Measurements from ENCODE around the gene ATG5.
A peak's percentile ranks its signal among the peaks of the same experiment; 100 is the strongest.
"Not testable (repeated sequence)": the region's sequence is repeated elsewhere in the genome, so short reads cannot be mapped to it uniquely, and the experiment has no call there.

ATG5 gene

GRCh38 chr6:106256201-106256968 lies 69.2 kb downstream of the ATG5 start:
- peak; percentile 27 for DNase-seq

GRCh38 chr6:106255306-106255705 lies 70.3 kb downstream of the ATG5 start:
- DNase-seq: no peak

- DNase-seq: no peak
Observed at GRCh38 chr6:106254636-106255035, 70.9 kb downstream of the ATG5 start.

GRCh38 chr6:106253731-106254130 lies 71.8 kb downstream of the ATG5 start:
- no peak for DNase-seq

- DNase-seq: no peak
Observed at GRCh38 chr6:106253172-106253571, 72.4 kb downstream of the ATG5 start.

GRCh38 chr6:106252687-106253086 lies 72.9 kb downstream of the ATG5 start:
- no peak for DNase-seq

- not testable (repeated sequence) for DNase-seq
Observed at GRCh38 chr6:106251531-106252255, 73.9 kb downstream of the ATG5 start.

GRCh38 chr6:106250953-106251352 lies 74.6 kb downstream of the ATG5 start:
- no peak for DNase-seq

GRCh38 chr6:106249658-106250057 lies 75.9 kb downstream of the ATG5 start:
- no peak for DNase-seq

- DNase-seq: no peak
Observed at GRCh38 chr6:106247733-106248132, 77.8 kb downstream of the ATG5 start.

GRCh38 chr6:106247293-106247692 lies 78.3 kb downstream of the ATG5 start:
- DNase-seq: no peak

- no peak for DNase-seq
Observed at GRCh38 chr6:106244931-106245330, 80.6 kb downstream of the ATG5 start.

- DNase-seq: no peak
Observed at GRCh38 chr6:106244521-106244920, 81.0 kb downstream of the ATG5 start.

- DNase-seq: no peak
Observed at GRCh38 chr6:106243261-106243660, 82.3 kb downstream of the ATG5 start.

GRCh38 chr6:106241498-106241897 lies 84.1 kb downstream of the ATG5 start:
- DNase-seq: no peak

- no peak for DNase-seq
Observed at GRCh38 chr6:106237286-106237685, 88.3 kb downstream of the ATG5 start.

GRCh38 chr6:106229876-106230445 lies 95.6 kb downstream of the ATG5 start:
- not testable (repeated sequence) for DNase-seq

GRCh38 chr6:106227612-106228507 lies 97.7 kb downstream of the ATG5 start:
- DNase-seq: no peak

- DNase-seq: no peak
Observed at GRCh38 chr6:106226676-106227075, 98.9 kb downstream of the ATG5 start.

GRCh38 chr6:106225581-106225980 lies 100.0 kb downstream of the ATG5 start:
- no peak for DNase-seq

- no peak for DNase-seq
Observed at GRCh38 chr6:106223300-106223930, 102.1 kb downstream of the ATG5 start.

- no peak for DNase-seq
Observed at GRCh38 chr6:106220485-106220884, 105.1 kb downstream of the ATG5 start.

GRCh38 chr6:106216527-106216926 lies 109.0 kb downstream of the ATG5 start:
- no peak for DNase-seq
